Activated effector memory CD4-positive, alpha-beta T cell treated with Interleukin-2 at 50 U/mL for 16 hours (primary cell): Measurements from ENCODE around the gene MYO1D.
"Not testable (repeated sequence)": the region's sequence is repeated elsewhere in the genome, so short reads cannot be mapped to it uniquely, and the experiment has no call there.

ENCODE experiments used
- DNase-seq: peaks from one replicate; pipeline ENCODE4 v3.0.0-alpha.2; 2020

MYO1D gene

GRCh38 chr17:32483451-32484019 is 393.4 kb downstream of the MYO1D start:
- peak; percentile 31 for DNase-seq

- no peak for DNase-seq
These were observed 394.2 kb downstream of the MYO1D start for GRCh38 chr17:32482568-32483320.

GRCh38 chr17:32481193-32481592 is 395.7 kb downstream of the MYO1D start:
- no peak for DNase-seq

- DNase-seq: no peak
These were observed 397.8 kb downstream of the MYO1D start for GRCh38 chr17:32479074-32479617.

DNA sequence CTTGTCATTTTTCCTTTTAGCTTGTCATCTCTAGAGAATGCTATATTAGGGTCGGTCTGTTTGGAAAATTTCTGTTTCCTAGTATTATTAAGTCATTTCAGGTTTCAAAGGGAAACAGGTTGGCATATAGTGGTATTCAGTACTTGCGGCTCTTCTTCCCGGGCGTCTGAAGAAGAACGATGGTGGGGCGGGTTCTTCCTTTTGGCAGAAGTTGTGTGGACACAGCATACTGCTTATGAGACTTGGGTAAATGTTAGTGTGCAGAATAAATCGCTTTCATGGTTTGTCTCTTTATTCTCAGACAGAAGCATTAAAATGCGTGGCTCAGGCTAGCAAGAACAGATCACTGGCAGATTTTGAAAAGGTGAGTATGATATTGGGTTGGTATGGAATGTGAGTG is 399.7 kb downstream of the MYO1D start:
- DNase-seq: no peak

DNA sequence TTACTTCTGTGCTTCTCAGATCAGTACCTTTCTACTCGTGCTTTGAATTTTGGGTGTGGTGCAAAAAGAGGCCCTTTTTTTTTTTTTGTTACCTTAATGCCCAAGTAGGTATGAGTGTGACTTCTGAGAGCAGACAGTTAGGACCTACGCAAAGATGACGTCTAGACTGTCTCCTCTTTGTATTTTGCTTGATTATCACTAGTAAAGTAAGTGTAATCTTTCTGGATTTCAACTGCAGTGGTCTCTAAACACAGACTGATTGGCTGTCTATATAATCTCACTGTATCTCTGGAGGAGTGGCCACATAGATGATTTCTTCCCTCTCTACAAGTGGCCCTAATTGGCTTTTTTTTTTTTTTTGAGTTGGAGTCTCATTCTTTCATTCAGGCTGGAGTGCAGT is 401.7 kb downstream of the MYO1D start:
- no peak for DNase-seq

- no peak for DNase-seq
These were observed 405.3 kb downstream of the MYO1D start for GRCh38 chr17:32471652-32472051.

DNA sequence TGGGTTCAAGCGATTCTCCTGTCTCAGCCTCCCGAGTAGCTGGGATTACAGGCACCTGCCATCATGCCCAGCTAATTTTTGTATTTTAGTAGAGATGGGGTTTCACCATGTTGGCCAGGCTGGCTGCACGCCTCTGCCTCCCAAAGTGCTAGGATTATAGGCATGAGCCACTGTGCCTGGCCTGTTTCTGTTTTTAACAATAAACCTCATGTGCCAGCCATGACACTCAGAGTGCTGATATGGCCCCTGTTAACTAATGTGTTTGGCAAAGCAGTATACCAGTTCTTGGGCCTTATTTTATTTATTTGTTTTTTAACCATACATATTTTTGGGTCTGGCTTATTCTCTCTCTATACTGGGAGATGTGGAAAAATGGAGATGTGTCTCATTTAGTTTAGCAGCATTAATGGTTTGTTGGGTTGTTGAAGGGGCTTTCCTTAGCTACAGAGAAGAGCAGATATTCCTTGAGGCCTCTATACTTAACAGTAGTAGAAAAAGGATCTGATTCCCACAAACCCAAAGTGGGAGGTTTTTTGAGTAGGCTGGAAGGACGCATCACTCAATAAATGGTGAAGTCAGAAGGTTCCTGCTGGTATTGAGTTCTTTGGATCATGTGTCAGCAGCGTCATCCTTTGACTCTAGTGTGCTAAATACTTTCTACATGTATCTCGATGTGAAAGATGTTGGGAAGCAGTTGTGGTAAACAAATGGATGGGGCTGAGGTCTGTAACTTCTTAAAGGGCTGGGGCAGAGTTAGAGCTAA is 406.3 kb downstream of the MYO1D start:
- DNase-seq: no peak

DNA sequence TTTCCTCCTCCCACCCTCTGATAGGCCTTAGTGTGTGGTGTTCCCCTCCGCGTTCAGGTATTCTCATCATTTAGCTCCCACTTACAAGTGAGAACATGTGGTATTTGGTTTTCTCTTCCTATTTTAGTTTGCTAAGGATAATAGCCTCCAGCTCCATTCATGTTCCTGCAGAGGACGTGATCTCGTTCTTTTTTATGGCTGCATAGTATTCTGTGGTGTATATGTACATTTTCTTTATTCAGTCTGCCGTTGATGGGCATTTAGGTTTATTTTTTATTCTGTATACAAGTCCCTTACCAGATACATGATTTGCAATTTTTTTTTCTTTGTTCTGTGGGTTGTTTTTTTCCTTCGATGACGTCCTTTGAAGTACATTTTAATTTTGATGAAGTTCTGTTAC is 409.0 kb downstream of the MYO1D start:
- no peak for DNase-seq

DNA sequence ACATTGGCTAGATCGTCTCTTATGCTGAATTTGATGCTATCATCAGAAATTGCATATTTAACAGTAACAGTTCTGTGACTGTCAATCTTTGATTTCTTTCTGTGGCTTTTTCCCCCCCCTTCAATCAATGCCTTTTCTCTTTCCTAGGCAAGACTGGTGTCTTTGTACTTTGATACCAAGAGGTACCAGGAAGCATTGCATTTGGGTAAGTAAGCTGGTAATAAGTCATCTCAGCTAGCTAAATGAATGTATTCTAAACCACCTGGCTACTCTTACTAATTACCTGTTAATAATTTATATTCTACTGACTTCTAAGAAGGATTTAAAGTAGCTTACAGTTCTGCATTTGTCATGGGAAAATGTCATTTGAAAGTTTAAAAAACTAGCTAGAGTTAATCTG is 412.6 kb downstream of the MYO1D start:
- DNase-seq: no peak

- DNase-seq: no peak
These were observed 413.6 kb downstream of the MYO1D start for GRCh38 chr17:32463304-32463703.

DNA sequence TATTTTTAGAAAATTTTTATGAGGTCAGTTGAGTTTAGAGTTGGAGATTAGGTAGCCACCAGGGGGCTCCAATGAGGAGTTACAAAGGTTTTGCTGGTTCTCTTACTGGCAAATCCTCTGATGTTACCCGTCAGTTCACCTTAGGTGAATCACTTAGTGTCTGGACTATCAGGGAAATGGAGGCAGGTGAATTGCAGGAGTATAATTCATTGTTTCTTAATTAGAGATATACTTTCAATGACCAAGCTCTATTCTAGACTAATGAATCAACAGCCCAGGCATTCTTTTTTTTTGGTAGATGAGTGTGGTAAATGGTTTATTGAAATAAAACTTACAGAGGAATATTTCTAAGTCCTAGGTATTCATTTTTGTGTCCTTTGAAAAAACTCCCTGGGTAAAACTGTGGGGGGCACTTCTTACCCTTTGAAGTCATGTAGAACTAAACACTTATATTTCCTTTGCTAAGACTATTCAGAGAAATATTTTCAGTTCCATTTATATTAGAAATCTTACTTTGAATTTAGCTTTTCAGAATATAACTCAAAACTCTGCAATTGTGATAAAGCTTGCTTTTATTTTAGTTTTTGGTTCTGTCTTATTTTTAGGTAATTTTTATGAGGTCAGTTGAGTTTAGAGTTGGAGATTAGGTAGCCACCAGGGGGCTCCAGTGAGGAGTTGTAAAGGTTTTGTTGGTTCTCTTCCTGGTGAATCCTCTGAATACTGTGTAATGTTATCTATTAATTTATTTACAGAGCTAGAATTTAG is 414.9 kb downstream of the MYO1D start:
- DNase-seq: peak; percentile 29

- DNase-seq: no peak
These were observed 415.4 kb downstream of the MYO1D start for GRCh38 chr17:32461498-32461852.

DNA sequence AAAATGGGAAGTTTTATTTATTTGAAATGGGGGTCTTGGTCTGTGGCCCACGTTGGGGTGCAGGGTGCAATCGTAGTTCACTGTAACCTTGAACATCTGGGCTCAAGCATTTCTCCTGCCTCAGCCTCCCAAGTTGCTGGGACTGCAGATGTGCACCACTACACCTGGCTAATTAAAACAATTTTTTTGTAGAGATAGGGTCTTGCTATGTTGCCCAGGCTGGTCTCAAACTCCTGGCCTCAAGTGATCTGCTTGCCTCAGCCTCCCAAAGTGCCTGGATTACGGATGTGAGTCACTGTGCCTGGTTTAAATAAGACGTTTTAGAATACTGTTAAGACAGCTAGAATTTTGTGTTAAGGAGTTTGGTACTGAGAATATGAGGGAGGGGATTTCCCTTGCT is 416.9 kb downstream of the MYO1D start:
- DNase-seq: no peak

DNA sequence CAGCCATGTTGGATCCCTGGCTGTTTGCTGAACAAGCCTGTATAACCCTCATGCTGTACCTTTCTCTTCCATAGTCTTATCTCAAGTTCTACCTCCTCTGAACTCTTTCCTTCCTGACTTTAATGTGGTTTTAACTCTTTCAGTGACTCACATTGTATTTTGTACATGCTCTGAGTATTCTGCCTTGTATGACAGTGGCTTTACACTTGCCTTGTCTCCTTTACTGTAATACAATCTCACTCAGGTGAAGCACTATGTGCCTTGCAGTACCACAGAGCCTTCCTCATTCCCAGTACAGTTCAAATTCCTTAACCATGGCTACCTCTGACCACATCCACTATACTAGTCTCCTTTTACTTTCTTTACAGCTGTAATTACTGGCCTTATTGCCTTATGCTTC is 418.6 kb downstream of the MYO1D start:
- DNase-seq: no peak

GRCh38 chr17:32453370-32453769 is 423.6 kb downstream of the MYO1D start:
- no peak for DNase-seq

DNA sequence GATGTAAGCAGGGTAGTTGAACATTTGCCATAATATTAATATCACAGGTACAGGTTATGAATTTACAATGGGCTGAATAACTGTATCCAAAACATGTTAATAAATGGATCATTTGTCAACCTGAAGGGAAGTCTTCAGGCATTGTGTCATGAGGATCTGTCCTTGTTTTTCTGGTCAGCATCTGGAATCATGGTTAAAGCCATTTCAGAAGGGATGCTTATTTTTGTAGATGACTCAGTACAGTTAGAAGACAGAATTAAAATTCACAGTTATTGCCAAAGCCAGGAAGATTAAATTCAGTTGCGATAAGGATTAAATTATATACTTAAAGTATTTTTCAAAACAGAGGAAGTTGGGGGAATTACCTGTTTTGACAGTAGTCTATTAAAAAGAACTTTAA is 424.6 kb downstream of the MYO1D start:
- DNase-seq: no peak

GRCh38 chr17:32451879-32452278 is 425.0 kb downstream of the MYO1D start:
- no peak for DNase-seq

- not testable (repeated sequence) for DNase-seq
These were observed 426.5 kb downstream of the MYO1D start for GRCh38 chr17:32450379-32450778.

DNA sequence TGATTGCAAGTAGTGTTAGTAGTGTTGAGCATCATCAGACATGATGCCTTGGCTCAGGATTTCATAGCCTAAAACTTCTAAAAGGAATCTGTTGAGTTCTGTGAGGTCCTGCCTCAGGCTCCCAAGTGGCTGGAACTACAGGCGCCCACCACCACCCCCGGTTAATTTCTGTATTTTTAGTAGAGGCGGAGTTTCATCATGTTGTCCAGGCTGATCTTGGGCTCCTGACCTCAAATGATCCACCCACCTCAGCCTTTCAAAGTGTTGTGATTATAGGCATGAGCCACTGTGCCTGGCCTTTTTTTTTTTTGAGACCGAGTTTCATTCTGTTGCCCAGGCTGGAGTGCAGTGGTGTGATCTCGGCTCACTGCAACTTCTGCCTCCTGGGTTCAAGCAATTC is 427.0 kb downstream of the MYO1D start:
- no peak for DNase-seq

DNA sequence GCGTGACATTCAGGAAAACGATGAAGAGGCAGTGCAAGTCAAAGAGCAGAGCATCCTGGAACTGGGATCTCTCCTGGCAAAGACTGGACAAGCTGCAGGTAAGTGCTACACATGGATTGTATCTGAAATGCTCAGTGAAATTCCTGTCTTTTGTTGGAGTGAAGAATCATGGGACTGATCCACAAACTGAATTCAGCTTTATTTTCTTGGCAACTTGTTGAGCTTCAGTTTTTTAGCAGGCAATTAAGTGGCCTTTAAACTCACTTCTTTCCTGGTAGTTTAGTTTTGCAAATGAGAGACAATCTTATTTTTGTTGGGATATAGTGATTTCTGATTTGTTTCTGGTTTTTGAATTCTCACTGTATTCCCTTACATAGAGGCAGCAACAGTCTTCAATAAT is 430.0 kb downstream of the MYO1D start:
- no peak for DNase-seq

DNA sequence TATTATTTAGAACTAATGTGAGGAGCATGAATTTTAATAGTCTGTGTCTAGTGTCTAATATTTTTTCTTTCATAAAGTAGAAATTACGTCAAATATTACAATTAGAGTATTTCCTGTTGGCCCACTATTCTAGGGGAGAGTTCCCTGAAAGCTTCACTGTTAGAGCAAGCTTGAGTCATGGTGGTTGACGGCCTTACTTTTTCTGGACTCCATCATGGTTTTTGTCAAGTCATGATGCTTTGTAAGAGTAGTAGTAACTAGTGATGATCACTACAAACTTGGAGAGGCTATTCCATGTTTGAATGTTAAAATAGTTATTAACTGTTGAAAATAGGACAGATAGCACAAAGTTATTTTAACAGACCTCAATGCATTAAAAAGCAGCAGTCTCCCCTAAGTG is 431.0 kb downstream of the MYO1D start:
- no peak for DNase-seq

GRCh38 chr17:32445497-32445896 is 431.4 kb downstream of the MYO1D start:
- no peak for DNase-seq
